GM19328 (cell line): Measurements from ENCODE around the gene AGO1.
A peak's percentile ranks its signal among the peaks of the same experiment; 100 is the strongest.

Experiments
- ATAC-seq: cut with Tn5 transposase; IDR thresholded peaks from one replicate; pipeline ENCODE4 v1.9.1; 2021; ENCODE audit warnings: mild to moderate bottlenecking, moderate library complexity; ENCODE audit not compliant: unreplicated experiment

The AGO1 gene

DNA sequence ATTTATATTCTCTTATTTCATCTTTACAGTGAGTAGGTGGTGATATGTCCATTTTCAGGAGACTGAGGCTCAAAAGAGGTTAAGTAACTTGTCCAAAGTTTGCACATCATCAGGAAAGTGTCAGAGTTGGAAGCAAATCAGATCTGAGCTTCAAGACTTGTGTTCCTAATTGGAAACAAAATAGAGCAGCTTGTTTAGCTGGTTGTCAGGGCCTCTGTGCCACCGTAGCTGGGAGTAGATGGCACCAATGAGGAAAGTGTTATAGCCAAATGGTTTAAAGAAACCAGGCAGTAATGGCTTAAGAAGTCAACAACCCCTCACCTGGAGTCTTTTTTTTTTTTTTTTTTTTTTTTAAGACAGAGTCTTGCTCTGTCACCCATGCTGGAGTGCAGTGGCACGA, 19.7 kb downstream of the AGO1 start:
- no peak for ATAC-seq

DNA sequence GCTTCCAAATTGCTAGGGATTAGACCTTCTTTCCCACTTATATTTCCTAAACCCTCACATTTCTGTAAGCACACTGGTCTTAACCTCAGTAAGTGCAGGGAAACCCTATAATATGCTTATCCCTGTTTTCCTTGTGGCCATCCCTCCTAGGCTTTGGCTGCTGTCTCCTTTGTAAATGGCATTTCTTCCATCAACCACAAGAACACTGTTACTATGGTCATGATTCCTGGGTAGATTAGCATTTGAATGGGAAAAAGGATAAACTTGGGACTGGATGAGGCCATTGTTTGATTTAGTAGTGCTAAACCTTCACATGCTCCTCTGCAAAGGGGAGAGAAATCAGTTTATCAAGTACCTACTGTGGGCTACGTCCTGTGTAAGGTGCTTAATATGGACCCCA, 31.7 kb downstream of the AGO1 start:
- no peak for ATAC-seq

DNA sequence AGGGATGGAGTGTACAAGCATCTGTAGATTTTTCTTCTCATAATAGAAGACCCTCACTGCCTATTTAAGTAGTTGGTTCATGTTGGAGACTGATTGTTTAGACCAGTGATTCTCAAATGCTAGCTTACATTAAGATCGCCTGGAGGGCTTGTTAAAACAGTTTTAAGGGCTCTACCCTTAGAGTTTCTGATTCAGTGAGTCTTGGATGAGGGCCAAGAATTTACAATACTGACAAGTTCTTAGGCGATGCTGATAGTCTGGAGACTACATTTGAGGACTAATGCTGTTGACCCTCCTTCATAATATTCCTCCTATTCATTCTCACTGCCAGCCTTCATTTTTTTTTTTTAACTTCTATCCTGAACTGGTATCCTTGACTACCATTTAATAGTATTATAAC, 32.7 kb downstream of the AGO1 start:
- no peak for ATAC-seq

DNA sequence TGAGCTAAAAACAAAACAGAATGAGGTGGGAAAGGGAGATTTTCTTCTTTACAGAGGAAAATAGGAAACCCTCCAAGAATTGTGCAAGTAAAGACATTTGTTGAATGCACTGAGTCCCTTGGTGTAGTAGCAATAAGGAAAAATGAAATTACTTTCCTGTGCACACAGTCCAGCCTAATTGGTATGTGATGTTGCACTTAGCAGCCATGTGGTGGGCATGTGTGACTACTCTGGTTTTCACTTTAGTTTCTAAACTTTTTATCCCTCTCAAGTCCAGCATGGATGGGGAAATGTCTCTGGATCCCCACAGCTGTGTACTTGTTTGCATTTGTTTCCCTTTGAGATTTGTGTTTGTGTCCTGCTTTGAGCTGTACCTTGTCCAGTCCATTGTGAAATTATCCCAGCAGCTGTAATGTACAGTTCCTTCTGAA, 40.8 kb downstream of the AGO1 start:
- ATAC-seq = no peak

DNA sequence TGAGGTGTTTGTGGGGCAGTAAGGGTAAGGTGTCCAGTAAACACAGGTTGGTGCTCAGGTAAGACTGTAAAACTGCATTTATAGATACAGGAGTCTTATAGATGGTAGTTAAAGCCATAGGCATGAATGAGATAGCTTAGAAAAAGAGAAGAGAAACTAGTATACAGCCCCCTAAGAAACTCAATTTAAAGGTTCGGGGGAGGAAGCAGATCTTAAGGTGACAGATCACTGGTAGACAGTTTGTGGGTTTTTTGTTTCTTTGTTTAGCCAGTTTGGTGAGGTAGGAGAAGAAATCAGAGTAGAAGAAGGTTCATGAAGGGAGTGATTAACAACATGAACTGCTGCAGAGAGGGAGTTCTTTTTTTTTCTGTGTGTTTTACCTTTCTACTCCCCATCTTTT, 41.8 kb downstream of the AGO1 start:
- no peak for ATAC-seq

DNA sequence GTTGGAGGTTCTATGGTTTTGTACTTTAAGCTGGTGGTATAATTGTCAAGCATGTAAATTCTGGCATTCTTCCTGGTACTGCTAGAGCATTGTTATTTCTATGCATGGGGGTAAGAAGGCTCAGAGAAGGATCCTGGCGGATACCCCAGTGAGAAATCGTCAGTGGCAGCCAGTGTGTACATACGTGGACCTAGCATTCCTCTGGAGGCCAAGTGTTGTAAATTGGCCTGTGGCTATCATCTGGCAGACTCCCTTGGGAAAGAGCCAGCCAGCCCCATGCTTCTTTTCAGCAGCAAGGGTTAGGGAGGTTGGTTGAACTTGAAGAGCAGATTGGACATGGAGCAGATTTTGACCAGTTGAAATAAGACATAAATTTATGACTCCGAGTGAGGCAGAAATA, 42.7 kb downstream of the AGO1 start:
- no peak for ATAC-seq

DNA sequence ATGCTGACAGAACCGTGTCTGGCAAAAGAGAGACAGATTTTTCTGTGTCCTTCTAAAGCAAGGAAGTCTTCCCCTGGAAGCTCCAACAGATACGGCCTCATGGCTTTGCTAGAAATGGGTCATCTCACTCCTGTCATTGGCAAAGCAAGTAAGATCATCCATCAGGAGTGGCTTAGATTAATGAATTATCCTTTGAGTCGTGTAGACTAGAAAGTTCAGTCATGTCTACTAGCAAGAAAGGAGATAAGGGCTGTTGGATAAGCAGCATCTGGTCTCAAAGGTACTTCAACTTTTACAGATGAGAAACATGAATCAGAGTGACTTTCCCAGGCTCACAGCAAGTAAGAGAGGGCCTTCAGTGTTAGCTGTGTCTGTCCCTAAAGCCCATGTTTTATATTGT, 44.5 kb downstream of the AGO1 start:
- ATAC-seq = no peak

DNA sequence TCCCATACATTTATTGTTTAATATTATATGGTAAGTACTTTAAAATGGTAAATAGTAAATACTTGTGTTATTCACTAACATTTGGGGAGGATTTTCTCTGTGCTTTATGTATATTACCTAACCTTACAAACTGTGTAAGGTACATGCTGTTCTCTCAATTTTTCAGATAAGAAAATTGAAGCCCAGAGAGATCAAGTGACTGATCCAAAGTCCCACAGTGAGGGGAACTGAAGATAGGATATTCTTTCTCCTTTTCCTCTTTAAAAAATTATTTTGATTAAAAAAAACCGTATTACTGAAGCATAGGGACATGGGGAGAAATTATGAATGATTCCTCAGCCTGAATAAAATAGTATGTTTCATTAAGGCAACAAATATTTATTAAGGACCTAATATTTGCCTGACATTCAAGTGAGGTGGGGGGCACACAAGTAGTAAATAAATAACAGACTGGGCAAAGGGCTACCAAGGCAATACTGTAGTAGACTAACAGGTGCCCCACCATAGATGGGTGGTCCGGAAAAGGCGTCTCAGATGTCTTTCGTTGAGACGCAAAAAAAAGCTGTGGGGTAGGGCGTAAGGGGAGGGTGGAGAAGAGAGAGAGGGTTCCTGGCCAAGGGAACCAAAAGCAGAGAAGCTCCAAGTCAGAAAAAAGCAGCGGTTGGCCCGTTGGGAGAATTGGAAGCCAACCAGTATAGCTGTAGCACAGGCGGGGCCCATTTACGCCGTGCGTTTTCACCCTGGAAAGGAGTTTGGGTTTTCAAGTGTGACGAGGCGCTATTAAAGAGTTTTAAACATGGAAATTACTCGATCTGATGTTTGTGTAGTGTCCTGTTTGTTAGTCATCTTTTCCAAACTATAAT, 47.0 kb downstream of the AGO1 start:
- no peak for ATAC-seq

DNA sequence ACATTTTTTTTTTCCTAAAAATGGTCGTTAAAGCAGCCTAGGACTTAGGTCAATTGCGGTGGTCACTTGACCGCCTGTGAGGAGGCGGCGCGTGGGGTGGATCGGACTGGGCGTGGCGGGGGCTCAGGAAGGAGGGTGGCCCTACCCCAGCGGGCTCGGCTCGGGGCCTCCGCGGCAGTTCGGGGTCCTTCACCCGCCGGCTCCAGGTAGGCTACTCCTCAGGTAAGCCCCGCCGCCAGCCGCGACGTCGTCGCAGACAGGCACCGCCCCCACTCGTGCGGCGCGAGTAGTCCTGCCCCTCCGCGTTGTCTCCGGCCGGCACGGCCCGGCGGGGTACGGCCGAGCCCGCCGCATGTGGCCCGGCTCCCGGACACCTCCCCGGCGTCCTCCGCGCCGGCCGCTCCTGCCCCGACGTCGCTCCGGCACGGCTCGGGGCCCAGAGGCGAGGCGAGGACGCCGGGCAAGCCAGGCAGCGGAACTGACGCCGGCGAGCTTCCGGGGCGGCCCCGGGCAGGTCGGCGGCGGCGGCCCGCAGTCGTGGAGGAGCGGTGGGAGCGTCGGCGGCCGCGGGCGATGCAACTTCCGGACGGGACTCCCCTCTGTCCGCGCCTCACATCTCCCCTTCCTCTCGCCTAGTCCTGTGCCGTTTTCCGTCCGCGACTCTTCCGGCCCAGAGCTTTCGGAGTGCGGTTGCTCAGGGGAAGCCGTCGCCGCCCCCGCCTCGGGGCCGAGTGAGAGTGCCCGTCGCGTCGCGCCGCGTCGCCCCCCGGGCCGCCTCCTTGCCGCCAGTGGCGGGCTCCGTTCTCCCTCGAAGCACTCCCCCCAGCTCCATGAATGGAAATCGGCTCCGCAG, 47.8 kb downstream of the AGO1 start, which contains the start of gene AGO3:
AGO3 (plus strand) TSS at position 513 of the 853 bp plus-strand sequence; CDS start at position 835, 322 bp downstream.
- peak; percentile 87 for ATAC-seq

DNA sequence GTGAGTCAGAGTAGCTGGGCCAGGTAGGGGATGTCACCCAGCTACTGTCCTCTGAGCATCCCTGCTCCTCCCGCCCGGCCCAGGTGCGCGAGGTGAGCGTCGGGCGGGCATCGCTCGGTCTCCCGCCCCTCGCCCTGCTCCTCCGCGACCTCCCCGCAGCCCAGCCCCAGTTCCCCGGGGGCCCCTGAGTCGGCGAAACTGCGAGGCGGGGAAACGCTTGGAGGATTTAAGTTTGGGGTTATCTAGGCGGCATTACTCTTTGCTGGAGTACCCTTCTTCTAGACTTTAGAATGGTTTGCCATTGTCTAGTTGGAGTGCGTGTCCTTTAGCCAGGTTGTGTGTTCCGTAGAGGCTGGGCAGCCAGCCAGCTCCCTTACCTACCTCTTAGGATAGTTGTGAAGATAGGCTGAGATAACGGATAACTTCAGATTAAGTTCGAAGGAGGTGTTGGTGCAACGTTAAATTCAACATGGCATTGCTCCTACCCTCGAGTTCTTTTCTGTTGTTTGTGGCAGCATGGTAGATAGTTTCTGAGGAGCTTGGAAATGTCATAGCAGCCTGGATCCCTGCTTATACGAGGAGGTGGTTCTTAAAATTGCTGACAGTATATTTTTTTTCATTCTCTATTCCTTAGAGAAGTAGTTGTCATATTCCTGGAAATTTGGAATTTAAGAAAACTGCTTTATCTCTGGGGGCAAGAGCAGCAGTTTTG, 48.6 kb downstream of the AGO1 start:
- peak; percentile 29 for ATAC-seq

DNA sequence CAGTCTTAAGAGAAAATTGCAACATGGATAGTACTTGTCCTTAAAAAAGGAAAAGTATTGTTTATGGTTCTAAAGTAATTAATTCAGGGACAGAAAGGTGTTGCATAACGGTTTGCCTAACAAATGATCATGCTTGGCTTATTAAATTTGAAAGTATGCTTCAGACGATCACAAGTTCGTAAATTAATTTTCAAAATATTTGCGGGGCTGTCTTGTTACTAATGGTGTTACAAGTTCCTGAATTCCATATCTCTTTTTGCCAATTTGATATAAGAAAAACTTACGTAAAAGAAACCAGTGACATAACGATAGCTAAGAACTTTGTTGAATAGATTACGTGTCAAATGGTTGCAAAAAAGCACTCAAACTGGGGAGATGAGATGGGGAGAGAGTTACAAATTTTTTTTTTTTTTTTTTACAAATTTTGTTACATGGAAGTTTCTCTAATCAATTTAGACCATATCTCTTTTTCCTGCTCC, 49.2 kb downstream of the AGO1 start:
- no peak for ATAC-seq

DNA sequence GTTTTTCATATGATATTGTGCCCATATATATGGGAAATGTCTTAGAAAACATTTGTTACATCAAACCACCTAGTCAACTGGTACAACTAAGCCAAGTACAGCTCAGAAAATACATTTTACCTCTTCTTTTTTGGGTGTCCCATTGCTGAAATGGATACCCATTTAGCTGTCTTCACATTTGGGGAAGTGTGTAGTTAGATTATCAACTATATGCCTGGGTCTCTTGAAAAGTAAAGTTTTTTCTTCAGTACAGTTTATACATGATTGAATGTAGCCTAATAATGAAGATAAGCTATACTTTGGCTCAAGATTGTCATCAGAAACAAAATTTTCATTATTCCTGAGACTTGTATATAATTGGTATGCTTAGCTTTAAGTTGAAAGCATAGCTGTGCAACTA, 49.9 kb downstream of the AGO1 start:
- ATAC-seq = no peak

DNA sequence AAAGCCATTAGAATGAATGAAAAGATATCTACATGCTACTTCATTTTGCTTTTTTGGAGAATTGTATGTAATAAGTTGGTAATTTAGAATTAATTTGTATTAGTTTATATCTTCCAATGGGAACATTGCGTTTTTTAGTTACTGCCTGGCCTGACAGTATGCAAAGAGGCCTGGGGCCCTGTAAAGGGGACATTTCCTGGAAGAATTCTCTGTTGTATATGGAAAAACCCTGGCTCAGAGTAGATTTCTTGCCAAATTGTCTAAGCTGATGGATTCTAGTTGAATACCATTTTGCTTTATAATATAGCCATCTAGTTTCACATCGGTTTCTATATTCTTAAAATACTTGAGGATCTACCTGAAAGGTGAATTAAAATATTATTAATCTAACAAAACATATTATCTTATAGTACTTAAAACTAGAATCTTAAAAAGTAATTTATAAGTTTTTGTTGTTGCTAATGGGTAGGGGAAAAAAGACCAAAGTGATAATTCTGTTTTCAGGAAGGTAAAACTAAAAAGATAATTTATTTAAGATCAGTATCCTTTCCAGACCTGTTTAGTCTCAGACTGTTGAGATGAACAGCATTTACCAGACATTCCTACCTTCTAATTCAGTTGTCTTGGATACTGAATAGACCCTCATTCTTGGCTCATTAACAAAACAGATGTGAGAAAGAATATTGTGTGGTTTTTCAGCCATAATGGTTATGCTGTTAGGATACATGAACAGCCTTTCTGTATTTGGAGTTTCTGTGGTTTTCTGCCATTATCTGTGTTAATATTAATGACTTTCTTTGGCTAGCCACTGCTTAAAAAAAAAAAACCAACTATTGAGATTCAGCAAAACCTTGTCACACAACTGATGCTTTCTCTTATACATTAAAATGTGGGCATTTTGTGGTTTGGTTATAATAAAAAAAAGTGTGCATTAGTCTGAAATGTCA, 52.7 kb downstream of the AGO1 start:
- no peak for ATAC-seq

DNA sequence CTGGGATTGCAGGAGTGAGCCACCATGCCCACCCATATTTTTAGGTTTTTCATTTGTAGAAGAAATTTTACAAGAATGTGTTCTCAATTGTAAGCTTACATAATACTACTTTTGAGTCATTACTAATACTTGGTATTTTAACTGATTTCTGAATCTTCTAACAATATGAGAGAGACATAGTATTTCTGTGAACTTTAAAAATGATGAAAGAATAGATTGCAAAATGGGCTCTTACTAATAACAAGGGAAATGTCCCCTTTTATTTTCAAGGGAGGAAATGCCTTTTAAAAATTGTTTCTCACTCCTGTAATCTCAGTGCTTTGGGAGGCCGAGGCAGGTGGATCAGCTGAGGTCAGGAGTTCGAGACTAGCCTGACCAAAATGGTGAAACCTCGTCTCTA, 53.8 kb downstream of the AGO1 start:
- no peak for ATAC-seq

DNA sequence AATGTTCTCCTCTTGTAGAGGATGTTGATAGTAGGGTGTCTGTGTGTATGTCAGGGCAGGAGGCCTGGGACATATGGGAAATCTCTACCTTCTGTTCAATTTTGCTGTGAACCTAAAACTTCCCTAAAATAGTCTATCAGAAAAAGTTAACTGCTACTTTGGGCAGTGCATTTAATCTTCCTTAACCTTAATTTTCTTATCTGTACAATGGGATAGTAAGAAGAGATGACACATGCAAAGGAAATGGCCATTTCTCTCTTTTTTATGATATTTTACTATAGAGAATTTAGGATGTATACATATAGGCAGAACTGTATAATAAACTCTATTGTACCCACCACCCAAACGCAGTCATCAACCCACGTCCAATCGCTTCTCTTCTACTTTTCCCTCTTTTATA, 56.5 kb downstream of the AGO1 start:
- no peak for ATAC-seq

DNA sequence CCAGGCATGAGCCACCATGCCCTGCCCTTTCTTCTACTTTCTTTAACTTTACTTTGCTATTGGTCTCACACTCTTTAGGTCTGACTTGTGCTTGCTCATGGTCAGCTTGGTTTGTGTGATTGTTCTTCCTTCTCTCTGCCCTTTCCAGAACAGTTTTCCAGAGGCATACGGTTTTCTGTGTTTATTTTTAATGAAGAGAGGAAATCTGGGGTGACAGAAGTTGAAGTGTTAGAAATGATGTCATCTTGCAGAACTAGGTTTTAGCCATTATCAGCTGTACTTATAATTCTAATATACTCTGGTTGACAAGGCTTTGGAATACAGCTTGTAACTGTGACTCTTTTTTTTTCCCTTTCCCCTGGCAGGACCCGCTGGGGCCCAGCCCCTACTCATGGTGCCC, 62.3 kb downstream of the AGO1 start:
- ATAC-seq = no peak

DNA sequence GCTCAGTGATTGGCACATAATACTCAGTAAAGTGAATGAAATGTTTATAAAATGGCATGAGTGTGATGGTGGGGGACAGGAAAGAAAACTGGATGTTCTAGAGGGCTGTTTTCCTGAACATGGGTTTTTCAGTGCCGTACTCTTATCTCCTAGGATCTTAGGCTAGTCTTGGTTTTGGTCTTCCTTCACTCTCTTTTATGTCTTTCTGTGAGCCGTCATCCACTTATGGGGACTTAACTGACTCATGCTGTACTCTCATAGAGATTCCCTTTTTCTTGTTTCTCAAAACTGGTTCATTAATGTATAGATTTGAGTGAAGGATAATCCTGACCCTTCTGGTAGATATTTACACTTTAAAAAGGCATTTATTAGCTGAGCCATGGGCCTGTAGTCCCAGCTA, 64.5 kb downstream of the AGO1 start:
- no peak for ATAC-seq

DNA sequence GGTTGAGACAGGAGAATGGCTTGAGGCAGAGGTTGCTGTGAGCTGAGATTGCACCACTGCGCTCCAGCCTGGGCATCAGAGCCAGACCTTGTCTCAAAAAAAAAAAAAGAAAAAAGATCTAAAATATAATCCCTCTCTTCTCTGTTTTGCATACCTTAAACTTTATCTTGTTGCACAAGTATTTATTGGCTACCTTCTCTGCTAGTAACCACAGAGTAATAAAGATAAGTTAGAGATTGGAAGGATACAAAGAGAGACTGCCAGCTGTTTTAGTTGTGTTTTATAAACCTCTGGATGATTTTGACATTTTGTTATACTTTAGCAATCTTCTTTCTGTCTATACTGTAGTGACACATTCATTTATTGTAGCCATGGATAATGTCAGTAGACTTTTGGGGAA, 75.5 kb downstream of the AGO1 start:
- no peak for ATAC-seq

DNA sequence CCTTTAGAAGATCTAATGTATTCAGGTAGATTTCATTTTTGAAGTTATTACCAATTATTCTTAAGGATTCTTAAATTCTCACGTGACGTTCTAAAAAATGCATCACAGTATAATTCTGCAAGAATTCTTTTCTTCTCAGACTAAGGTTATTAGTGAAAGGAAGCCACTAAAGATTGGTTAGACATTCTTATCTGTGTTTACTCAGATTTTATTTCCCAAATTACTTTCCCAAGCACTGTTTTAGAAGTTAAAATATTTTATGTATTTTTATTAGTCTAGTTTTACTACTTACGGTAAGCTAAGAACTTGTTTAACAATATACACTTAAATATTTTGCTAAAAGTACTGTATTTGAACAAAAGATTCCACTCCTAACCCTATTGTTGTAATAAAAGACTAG, 76.3 kb downstream of the AGO1 start:
- ATAC-seq = no peak

DNA sequence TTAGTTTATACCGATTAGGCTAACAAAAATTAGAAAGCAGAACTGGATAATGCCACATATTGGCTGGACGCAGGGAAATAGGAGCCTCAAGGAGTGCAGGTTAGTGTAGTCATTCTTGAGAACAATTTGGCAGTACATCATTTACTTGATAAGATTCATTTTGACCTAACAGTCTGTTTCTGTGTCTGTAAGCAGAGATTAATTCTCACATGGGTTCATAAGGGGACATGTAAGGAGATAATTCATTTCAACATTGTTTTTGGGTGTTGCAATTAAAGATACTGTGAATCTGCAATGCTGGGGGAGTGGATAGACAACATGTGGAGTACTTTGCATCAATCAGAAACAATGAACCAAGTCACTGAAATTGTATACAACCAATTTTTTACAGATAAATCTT, 79.9 kb downstream of the AGO1 start:
- no peak for ATAC-seq
